Loucy (cell line): ENCODE data around the gene UTY.

Experiments used
- H2AFZ ChIP-seq: fragments of 200-600 bp; sonication (generic); 2 replicates; pipeline ENCODE4 v1.6.0; 2016; ENCODE audit warnings: antibody characterized with exemption, mild to moderate bottlenecking, low read length, moderate library complexity
- H3F3A ChIP-seq: fragments of 200-600 bp; 2 replicates; pipeline ENCODE4 v1.6.0; 2016; ENCODE audit warnings: antibody characterized with exemption, low read depth, mild to moderate bottlenecking
- H3K27me3 ChIP-seq: fragments of 200-600 bp; sonication (generic); 2 replicates; pipeline ENCODE4 v1.6.1; 2014; ENCODE audit warnings: low read length, mild to moderate bottlenecking; ENCODE audit not compliant: insufficient read depth, poor library complexity, severe bottlenecking
- H3K36me3 ChIP-seq: fragments of 200-600 bp; sonication (generic); 2 replicates; pipeline ENCODE4 v1.6.1; 2016; ENCODE audit warnings: low read length; ENCODE audit not compliant: insufficient read depth
- H3K4me1 ChIP-seq: fragments of 200-600 bp; sonication (generic); 2 replicates; pipeline ENCODE4 v1.5.1; 2014; ENCODE audit warnings: low read length, mild to moderate bottlenecking; ENCODE audit not compliant: insufficient read depth, poor library complexity, severe bottlenecking
- H3K4me2 ChIP-seq: fragments of 200-600 bp; sonication (generic); 2 replicates; pipeline ENCODE4 v1.6.0; 2014; ENCODE audit warnings: antibody characterized with exemption, low read length, low read depth, mild to moderate bottlenecking; ENCODE audit not compliant: poor library complexity, severe bottlenecking
- H3K4me3 ChIP-seq: fragments of 200-600 bp; sonication (generic); 2 replicates; pipeline ENCODE4 v1.5.1; 2014; ENCODE audit warnings: low read length, mild to moderate bottlenecking, mixed read lengths; ENCODE audit not compliant: poor library complexity, severe bottlenecking
- H3K79me2 ChIP-seq: fragments of 200-600 bp; sonication (generic); 2 replicates; pipeline ENCODE4 v1.6.1; 2014; ENCODE audit warnings: low read length; ENCODE audit not compliant: insufficient read depth
- H3K9ac ChIP-seq: fragments of 200-600 bp; sonication (generic); 2 replicates; pipeline ENCODE4 v1.6.0; 2014; ENCODE audit warnings: mild to moderate bottlenecking, low read depth, low read length, moderate library complexity; ENCODE audit not compliant: poor library complexity, severe bottlenecking
- H3K9me2 ChIP-seq: fragments of 200-600 bp; sonication (generic); replicated peaks from 2 replicates; pipeline ENCODE4 v1.6.1; 2016; ENCODE audit warnings: low read depth, low read length, mixed read lengths
- H3K9me3 ChIP-seq: fragments of 200-600 bp; sonication (generic); 2 replicates; pipeline ENCODE4 v1.6.1; 2014; ENCODE audit warnings: mild to moderate bottlenecking, antibody characterized with exemption, low read length, low read depth; ENCODE audit not compliant: insufficient read depth
- H4K20me1 ChIP-seq: fragments of 200-600 bp; sonication (generic); 2 replicates; pipeline ENCODE4 v1.6.0; 2014; ENCODE audit warnings: antibody characterized with exemption, low read length, mild to moderate bottlenecking; ENCODE audit not compliant: insufficient read depth, poor library complexity, severe bottlenecking
- EZH2phosphoT487 ChIP-seq: fragments of 200-600 bp; IDR thresholded peaks from 2 replicates; pipeline ENCODE4 v1.6.1; 2018; ENCODE audit warnings: antibody characterized with exemption, mild to moderate bottlenecking, moderate library complexity, borderline replicate concordance
- TF ChIP-seq, protein P1 (sequence below): fragments of 200-600 bp; sonication (generic); conservative IDR thresholded peaks from 2 replicates; pipeline ENCODE4 v1.5.1; 2014; ENCODE audit warnings: mild to moderate bottlenecking, antibody characterized with exemption, low read length

Gene UTY

DNA sequence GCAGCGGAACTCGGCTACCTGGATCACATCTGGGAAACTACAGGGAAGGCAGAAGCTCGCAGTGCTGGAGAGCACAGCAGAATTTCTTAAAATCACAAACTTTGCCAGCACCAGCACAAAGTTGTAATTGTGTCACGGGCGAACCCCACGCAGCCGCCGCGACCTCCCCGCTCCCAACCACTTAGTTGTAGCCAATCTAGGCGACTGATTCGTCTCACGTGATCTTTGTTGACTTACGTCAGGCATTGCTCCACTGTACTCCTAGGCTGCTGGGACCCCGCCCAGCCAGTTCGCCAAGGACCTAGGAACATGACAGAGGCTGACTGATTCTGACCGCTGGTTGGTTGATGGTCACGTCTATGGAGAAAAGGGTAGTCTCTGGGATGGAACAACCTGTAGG lies at the start of gene UTY:
TSS of gene UTY (minus strand) at position 206 of the 400 bp plus-strand sequence. CDS start 368 bp downstream, outside the sequence.
- Histone ChIP-seq H3K9ac (no peak within 1 kb of the TSS), H3K4me2 (no peak within 1 kb of the TSS), H3K9me2 (no peaks in the 10 kb centered on the region), H3K9me3 (no peaks in the 10 kb centered on the region), H2AFZ (no peak within 1 kb of the TSS), H3K79me2 (no peaks in the 10 kb centered on the region), H3K4me1 (no peaks in the 10 kb centered on the region), H3K27me3 (no peaks in the 10 kb centered on the region), H4K20me1 (no peaks in the 10 kb centered on the region), H3K4me3 (no peak within 1 kb of the TSS), H3F3A (no peaks in the 10 kb centered on the region), H3K36me3 (no peaks in the 10 kb centered on the region)
- TF ChIP-seq, protein P1, sequence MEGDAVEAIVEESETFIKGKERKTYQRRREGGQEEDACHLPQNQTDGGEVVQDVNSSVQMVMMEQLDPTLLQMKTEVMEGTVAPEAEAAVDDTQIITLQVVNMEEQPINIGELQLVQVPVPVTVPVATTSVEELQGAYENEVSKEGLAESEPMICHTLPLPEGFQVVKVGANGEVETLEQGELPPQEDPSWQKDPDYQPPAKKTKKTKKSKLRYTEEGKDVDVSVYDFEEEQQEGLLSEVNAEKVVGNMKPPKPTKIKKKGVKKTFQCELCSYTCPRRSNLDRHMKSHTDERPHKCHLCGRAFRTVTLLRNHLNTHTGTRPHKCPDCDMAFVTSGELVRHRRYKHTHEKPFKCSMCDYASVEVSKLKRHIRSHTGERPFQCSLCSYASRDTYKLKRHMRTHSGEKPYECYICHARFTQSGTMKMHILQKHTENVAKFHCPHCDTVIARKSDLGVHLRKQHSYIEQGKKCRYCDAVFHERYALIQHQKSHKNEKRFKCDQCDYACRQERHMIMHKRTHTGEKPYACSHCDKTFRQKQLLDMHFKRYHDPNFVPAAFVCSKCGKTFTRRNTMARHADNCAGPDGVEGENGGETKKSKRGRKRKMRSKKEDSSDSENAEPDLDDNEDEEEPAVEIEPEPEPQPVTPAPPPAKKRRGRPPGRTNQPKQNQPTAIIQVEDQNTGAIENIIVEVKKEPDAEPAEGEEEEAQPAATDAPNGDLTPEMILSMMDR, result no peak
- no peak for TF ChIP-seq EZH2phosphoT487

DNA sequence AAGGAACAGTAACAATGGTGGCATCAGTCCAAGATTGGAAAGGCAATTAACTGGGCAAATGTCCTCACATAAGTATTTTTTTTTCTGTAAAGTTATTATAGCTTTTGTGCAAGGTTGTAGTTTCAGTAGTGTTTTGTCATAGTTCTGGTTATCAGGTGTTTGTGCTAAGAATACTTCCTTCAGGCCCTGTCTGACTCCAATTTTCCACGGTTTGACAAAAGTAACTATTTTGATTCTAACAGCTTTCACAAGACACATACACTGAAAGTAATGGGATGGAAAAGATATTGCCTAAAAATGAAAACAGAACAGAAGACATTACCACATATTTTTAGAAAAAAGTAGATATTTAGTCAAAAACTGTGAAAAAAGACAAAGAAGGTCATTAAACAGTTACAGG lies 40.6 kb upstream of the UTY start:
- no peaks in the 10 kb centered on the region for H3K9me2 ChIP-seq
- no peaks in the 10 kb centered on the region for H3F3A ChIP-seq
- H2AFZ ChIP-seq, result no peak overlapping the region
- no peaks in the 10 kb centered on the region for H3K27me3 ChIP-seq
- no peaks in the 10 kb centered on the region for H3K79me2 ChIP-seq
- no peaks in the 10 kb centered on the region for H3K36me3 ChIP-seq
- no peak overlapping the region for H3K4me2 ChIP-seq
- no peak overlapping the region for H3K9ac ChIP-seq
- no peaks in the 10 kb centered on the region for H3K9me3 ChIP-seq
- TF ChIP-seq, protein P1, result no peak
- no peak for TF ChIP-seq EZH2phosphoT487
- no peaks in the 10 kb centered on the region for H3K4me1 ChIP-seq
- H4K20me1 ChIP-seq, result no peaks in the 10 kb centered on the region
- H3K4me3 ChIP-seq, result no peak overlapping the region

DNA sequence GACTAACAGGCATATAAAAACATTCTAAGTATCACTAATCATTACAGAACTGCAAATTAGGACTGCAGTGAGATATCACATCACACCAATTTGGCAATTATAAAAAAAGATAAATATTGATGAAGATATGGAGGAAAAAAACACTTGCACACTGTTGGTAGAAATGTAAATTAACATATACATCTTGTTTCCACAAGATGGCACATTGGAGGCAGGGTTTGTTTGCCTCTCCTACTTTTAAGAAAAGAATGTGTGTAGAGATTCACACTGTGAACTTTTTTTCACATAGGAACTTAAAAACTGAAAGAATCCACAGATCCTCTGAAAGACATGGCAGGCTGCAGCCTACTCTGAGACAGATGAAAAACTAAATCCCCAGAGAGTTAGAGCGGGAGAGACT lies 21.4 kb upstream of the UTY start:
- H3K4me3 ChIP-seq, result no peak overlapping the region
- H3K9me3 ChIP-seq, result no peaks in the 10 kb centered on the region
- H3K27me3 ChIP-seq, result no peaks in the 10 kb centered on the region
- H3K9ac ChIP-seq, result no peak overlapping the region
- H4K20me1 ChIP-seq, result no peaks in the 10 kb centered on the region
- no peak overlapping the region for H3K4me2 ChIP-seq
- no peaks in the 10 kb centered on the region for H3K79me2 ChIP-seq
- TF ChIP-seq, protein P1, result no peak
- TF ChIP-seq EZH2phosphoT487, result no peak
- H3K4me1 ChIP-seq, result no peaks in the 10 kb centered on the region
- H3F3A ChIP-seq, result no peaks in the 10 kb centered on the region
- no peaks in the 10 kb centered on the region for H3K9me2 ChIP-seq
- no peak overlapping the region for H2AFZ ChIP-seq
- no peaks in the 10 kb centered on the region for H3K36me3 ChIP-seq
